B cell (primary cell): ENCODE measurements around the gene STXBP4.

Source experiments
- EZH2 ChIP-seq: IDR thresholded peaks from 2 replicates; pipeline ENCODE4 v1.6.1; 2012; ENCODE audit warnings: borderline replicate concordance, low read depth, mild to moderate bottlenecking, moderate library complexity, low read length; ENCODE audit not compliant: insufficient read depth, poor library complexity, severe bottlenecking
- TF ChIP-seq, protein P1 (sequence below): fragments of 200-600 bp; IDR thresholded peaks from one replicate; pipeline ENCODE4 v1.8.0; 2022; ENCODE audit warnings: antibody characterized with exemption, mild to moderate bottlenecking

GRCh38 chr17:55124730-55125360 is 156.3 kb downstream of the STXBP4 start:
- TF ChIP-seq, protein P1, sequence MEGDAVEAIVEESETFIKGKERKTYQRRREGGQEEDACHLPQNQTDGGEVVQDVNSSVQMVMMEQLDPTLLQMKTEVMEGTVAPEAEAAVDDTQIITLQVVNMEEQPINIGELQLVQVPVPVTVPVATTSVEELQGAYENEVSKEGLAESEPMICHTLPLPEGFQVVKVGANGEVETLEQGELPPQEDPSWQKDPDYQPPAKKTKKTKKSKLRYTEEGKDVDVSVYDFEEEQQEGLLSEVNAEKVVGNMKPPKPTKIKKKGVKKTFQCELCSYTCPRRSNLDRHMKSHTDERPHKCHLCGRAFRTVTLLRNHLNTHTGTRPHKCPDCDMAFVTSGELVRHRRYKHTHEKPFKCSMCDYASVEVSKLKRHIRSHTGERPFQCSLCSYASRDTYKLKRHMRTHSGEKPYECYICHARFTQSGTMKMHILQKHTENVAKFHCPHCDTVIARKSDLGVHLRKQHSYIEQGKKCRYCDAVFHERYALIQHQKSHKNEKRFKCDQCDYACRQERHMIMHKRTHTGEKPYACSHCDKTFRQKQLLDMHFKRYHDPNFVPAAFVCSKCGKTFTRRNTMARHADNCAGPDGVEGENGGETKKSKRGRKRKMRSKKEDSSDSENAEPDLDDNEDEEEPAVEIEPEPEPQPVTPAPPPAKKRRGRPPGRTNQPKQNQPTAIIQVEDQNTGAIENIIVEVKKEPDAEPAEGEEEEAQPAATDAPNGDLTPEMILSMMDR = no peak
- TF ChIP-seq EZH2 = no peak
